C4-2B (cell line): Measurements from ENCODE around the gene LRFN2.

Experiments used
- H3K27ac ChIP-seq: fragments of 450-650 bp; 2 replicates; pipeline ENCODE4 v1.5.1; 2017
- ZFX ChIP-seq: fragments of 450-650 bp; IDR thresholded peaks from 2 replicates; pipeline ENCODE4 v1.6.1; 2017
- TF ChIP-seq, protein P1 (sequence below): fragments of 450-650 bp; conservative IDR thresholded peaks from 2 replicates; pipeline ENCODE4 v1.5.1; 2017; ENCODE audit warnings: mild to moderate bottlenecking

Gene LRFN2

DNA sequence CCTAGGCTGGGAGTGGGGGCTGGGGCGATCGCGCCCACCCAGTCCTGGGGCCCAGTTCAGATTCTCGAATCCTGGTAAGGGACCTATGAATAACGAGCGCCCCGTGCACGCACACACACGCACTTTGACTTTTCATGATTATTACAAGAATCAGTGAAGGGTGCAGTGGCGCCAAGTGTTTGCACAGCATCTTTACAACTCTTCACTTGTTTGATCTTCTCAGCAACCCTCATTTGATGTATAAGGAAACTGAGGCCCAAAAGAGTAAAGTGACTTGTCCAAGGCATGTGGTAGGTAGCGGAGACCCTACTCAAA lies 863 bp upstream of the LRFN2 start:
- H3K27ac ChIP-seq, result peak overlapping the region; percentile 53
- TF ChIP-seq, protein P1, sequence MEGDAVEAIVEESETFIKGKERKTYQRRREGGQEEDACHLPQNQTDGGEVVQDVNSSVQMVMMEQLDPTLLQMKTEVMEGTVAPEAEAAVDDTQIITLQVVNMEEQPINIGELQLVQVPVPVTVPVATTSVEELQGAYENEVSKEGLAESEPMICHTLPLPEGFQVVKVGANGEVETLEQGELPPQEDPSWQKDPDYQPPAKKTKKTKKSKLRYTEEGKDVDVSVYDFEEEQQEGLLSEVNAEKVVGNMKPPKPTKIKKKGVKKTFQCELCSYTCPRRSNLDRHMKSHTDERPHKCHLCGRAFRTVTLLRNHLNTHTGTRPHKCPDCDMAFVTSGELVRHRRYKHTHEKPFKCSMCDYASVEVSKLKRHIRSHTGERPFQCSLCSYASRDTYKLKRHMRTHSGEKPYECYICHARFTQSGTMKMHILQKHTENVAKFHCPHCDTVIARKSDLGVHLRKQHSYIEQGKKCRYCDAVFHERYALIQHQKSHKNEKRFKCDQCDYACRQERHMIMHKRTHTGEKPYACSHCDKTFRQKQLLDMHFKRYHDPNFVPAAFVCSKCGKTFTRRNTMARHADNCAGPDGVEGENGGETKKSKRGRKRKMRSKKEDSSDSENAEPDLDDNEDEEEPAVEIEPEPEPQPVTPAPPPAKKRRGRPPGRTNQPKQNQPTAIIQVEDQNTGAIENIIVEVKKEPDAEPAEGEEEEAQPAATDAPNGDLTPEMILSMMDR, result peak; percentile 68
- TF ChIP-seq ZFX, result no peak

GRCh38 chr6:40586369-40587201 lies 579 bp downstream of the LRFN2 start:
- TF ChIP-seq ZFX, result no peak
- TF ChIP-seq, protein P1, result no peak
- no peak overlapping the region for H3K27ac ChIP-seq

DNA sequence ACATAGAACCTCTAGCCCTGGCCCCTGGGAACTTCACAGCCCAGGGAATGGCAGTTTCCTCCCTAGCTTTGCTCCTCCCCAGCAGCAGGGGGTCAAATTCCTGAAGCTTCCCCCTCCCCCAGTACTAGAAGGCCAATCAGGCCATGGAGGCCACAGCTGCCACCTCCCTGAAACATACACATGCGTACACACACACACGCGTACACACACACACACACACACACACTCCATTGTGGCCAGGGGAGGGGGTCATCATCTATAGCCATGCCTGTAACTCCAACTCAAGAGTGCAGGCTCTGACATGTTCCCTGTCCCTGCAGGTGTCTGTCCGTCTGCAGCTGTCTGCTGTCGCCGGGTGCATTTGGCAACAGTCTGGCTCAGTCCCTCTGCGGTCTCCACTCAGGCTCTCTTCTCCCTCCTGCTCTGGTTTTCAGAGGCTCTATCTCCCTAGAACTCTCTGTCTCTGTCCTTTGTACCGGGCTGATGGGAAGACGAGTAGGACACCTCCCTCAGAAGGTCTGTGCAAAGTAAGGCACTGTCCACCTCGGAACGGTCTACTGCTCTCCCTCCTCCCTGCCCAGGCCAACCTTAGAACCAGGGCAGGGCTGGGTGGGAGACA lies 1.4 kb downstream of the LRFN2 start:
- TF ChIP-seq, protein P1, result no peak
- no peak for TF ChIP-seq ZFX
- no peak overlapping the region for H3K27ac ChIP-seq

- no peak for TF ChIP-seq ZFX
- TF ChIP-seq, protein P1, result no peak
- H3K27ac ChIP-seq, result no peak overlapping the region
Observed at GRCh38 chr6:40585223-40585622, 1.9 kb downstream of the LRFN2 start.

DNA sequence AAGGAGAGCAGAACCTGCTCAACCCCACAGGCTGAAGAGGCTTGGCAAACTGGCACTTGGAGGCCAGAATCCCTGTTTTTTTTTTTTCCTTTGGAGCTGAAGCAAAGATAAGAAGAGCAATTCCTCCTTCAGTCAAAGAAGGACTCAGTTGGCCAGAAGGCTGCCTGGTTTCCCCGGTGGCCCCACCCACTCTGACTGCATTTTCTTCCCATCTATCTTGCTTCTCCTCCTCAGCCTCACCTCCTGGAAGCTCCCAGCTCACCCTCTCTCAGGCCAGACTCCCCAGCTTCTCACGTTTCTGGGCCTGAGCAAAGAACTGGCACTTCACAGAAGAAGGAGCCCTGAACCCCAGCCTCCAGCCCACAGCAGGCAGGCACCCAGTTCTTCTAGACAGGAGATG lies 2.4 kb downstream of the LRFN2 start:
- no peak overlapping the region for H3K27ac ChIP-seq
- TF ChIP-seq, protein P1, result no peak
- TF ChIP-seq ZFX, result no peak

DNA sequence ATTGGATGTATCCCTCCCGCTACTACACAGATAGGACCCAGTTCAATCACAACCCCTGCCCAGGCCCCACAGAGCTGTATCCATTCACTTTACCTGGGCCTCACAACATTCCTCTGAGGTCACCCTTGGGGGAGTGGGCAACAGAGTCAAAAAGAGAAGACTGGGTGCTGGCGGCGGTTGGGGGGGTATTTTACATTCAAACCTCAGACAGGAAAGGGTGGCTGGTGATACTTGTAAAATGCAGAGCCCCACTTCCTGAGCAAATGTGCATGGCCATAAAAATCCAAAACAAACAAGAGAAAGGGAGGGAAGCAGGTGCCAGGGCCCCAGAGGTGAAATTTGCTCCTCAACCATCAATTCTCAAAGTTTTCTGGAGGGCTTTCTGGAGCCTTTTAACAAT lies 3.5 kb downstream of the LRFN2 start:
- TF ChIP-seq ZFX, result no peak
- TF ChIP-seq, protein P1, result no peak
- no peak overlapping the region for H3K27ac ChIP-seq

DNA sequence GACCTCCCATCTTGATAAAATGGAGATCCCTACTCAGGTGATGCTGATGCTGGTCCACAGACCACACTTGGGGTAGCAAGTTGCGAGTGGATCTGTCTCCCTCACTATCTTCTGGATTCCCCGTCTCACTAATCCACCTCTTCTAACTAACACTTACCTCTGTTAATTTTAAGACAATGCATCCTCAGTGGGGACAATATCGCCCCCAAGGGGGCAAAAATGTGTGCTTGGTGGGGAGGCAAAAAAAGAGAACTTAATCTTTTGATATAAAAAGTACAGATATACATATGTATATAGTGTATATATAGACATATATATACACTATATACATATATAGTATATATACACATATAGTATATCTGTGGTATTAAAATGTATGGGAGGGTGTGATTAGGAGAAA lies 4.3 kb downstream of the LRFN2 start:
- no peak overlapping the region for H3K27ac ChIP-seq
- TF ChIP-seq, protein P1, result peak; percentile 28
- TF ChIP-seq ZFX, result no peak
